IPS DF 4.7 (cell line): ENCODE results near the gene TACC2.
"Not testable (repeated sequence)": the region's sequence is repeated elsewhere in the genome, so short reads cannot be mapped to it uniquely, and the experiment has no call there.

Experiments
- DNase-seq: peaks from one replicate; pipeline ENCODE4 v3.0.0-alpha.2; 2013; ENCODE audit warnings: low spot score; ENCODE audit errors: extremely low read depth

The TACC2 gene

DNA sequence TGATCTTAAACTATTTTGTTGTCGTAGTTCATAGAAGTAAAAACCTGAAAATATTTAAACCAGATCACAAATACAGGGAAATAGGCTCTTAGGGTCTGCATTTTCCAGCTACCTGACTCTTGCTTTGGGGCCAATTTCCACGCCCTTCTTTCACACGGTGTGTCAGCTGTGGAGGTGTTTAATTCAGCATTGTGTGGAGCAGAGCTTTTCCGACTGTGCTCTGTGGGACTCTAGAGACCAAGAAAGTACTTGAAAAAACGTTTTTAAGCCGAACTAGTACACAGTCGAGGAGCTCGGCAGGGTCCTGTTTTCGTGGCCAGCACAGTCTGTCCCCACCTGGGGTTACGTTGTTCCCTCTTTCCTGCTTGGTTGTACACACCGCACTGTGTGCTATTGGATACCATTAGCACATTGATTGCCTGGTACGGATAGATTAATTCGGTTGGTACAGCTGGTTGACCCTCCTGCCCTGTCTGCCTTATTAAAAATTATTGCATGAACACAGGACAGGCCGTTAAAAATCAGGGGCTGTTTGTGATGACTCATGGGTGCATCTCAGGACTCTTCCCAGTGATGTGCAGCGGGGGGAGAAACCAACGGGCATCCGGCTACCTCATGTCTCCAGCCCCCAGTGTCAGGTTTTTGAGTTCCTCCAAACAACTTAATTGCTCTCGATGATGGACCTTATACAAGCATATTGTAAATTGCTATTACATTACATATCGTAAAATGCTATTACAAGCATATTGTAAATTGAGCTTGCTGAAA is 201.4 kb downstream of the TACC2 start:
- no peak for DNase-seq

- DNase-seq: no peak
These were observed 203.1 kb downstream of the TACC2 start for GRCh38 chr10:122191936-122192541.

DNA sequence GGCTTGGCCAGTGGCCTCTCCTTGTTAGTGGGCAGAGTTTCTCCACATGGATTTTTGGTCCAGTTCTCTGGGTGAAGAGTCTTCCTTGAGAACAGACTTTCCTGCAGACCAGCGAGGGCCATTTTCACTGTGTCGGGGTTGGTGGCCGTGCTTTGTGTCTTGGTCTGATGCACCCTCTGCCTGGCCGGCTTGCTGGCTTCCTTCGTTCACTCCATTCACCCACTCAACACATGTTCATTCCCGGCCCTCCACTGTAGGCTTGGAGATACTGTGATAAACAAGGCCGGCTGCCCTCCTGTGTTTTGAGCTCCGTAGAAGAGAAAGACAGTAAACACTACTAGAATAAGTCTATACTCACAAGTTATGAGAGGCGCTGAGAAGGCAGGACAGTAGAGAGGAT is 205.3 kb downstream of the TACC2 start:
- no peak for DNase-seq

DNA sequence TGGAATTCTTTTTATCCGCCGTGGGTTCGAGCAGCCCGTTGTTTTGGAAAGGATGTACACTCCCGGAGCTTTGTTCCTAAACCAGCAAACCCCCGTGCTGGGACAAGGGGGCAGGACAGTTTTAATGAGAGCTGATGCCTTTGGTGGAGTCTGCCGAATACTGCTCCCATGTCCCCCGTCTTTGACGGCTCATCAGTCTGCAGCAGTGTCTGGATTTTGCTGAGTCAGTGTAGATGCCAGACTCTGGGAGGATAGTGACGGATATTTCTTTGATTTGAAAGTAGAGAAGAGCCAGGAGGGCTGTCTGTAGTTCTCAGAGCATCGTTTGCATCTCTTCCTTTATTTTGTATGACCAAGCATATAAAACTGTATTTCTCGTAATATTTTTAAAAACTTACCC is 207.3 kb downstream of the TACC2 start:
- no peak for DNase-seq

DNA sequence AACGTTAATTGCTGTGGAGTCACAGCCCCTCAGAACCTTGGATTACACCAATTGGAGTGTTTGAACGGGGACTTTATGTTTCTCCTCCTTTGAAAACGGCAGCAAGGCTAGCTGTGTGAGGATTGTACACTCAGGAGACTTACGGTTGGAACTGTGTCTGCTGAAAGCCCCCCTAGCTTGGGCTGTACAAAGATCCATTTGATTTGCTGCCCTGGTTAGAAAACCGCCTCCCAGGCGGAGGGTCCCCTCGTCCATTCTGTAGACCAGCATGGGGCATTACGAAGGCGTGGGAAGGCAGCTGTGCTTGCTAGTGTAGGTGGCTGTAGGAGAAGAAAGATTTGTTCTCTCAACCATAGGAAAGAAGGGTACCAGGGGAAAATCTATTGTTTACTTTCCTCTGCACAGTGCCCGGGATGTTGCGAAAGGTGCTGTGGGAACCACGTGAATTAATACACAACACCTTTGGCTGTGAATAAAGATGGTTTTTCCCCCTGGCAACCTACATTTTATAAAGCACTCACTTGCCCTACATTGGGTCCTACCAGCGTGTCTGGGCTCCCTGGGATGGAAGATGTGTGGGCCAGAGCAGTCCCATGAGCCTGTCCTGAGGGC is 208.8 kb downstream of the TACC2 start:
- DNase-seq: no peak

GRCh38 chr10:122198631-122199030 is 209.7 kb downstream of the TACC2 start:
- no peak for DNase-seq

- no peak for DNase-seq
These were observed 210.1 kb downstream of the TACC2 start for GRCh38 chr10:122199070-122199469.

DNA sequence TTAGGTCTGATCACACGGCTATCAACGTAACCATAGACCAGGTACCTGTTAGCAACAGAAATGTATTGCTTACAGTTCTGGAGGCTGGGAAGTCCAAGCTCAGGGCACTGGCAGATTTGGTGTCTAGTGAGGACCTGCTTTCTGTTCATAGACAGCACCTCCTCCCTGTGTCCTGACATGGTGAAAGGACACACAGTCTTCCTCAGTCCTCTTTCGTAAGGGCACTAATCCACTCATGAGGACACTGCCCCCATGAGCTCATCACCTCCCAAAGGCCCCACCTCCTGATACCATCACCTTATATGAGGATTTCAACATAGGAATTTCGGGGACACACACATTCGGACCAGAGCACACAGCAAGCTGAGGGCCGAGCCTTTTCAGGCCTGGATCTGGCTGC is 210.7 kb downstream of the TACC2 start:
- DNase-seq: no peak

- DNase-seq: no peak
These were observed 212.4 kb downstream of the TACC2 start for GRCh38 chr10:122201401-122201800.

DNA sequence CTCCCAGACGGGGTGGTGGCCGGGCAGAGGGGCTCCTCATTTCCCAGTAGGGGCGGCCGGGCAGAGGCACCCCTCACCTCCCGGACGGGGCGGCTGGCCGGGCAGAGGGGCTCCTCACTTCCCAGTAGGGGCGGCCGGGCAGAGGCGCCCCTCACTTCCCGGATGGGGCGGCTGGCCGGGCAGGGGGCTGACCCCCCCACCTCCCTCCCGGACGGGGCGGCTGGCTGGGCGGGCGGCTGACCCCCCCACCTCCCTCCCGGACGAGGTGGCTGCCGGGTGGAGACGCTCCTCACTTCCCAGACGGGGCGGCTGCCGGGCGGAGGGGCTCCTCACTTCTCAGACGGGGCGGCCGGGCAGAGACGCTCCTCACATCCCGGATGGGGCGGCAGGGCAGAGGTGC is 214.2 kb downstream of the TACC2 start:
- DNase-seq: not testable (repeated sequence)

GRCh38 chr10:122204691-122205489 is 215.9 kb downstream of the TACC2 start:
- DNase-seq: no peak

DNA sequence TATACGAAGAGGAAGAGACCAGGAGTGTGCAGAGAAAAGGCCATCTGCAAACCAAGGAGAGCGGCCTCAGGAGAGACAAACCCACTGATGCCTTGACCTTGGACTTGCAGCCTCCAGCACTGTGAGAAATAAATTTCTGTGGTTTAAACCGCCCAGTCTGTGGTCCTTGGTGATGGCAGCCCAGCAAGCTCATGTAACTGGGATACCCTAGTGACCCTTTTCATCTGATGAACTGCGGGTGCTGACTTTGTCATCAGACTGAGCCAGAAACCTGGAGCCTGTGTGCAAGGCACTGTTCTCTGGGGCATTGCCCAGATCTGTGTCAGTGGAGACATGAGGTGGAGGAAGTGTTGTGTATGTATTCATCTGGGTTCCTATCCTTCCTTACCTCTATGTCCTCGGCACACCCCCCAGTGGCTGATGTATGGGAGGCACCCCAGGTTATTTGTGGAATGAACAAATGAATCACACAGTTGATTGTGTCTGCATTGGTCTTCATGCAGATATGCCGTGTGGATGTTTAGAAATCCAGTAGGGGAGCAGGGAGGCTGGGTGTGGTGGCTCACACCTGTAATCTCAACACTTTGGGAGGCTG is 217.6 kb downstream of the TACC2 start:
- no peak for DNase-seq

DNA sequence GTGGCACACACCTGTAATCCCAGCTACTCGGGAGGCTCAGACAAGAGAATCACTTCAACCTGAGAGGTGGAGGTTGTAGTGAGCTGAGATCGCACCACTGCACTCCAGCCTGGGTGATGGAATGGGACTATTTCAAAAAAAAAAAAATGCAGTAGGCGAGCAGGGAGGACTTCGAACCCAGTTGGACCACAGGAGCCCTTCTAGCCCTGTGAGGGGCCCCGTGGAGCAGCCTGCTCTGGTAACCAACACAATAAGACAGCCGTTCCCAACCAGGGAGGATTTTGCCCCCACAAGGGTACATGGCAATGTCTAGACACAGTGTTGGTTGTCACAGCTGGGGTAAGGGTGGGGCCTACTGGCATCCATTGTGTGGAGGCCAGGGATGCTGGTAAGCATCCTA is 218.2 kb downstream of the TACC2 start:
- no peak for DNase-seq

- DNase-seq: no peak
These were observed 218.6 kb downstream of the TACC2 start for GRCh38 chr10:122207596-122207995.

GRCh38 chr10:122208571-122209430 is 219.8 kb downstream of the TACC2 start:
- no peak for DNase-seq

GRCh38 chr10:122210481-122211265 is 221.7 kb downstream of the TACC2 start:
- no peak for DNase-seq

- no peak for DNase-seq
These were observed 224.4 kb downstream of the TACC2 start for GRCh38 chr10:122213364-122213763.

- DNase-seq: no peak
These were observed 224.8 kb downstream of the TACC2 start for GRCh38 chr10:122213766-122214165.

DNA sequence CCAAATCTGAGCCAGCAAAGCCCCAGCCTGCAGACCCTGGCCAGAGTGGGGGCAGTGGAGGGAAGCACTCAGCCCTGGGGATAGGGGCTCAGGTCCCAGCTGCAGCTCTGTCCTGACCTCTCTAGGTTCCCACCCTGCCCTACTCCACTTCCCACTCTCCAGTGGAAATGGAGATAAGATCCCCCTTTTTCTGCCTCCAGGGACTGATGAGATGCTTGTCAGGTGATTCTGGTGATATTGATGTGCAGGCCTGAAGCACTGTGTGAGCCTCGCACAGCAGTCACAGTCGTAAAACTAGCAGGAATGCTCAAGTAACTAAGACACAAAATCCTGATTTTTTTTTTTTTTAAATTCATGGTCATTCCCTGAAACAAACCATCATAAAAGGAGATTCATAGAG is 227.1 kb downstream of the TACC2 start:
- no peak for DNase-seq

GRCh38 chr10:122219340-122219739 is 230.4 kb downstream of the TACC2 start:
- DNase-seq: no peak
